IPS-18a (cell line): Measurements from ENCODE around the gene B3GNT9.
A peak's percentile ranks its signal among the peaks of the same experiment; 100 is the strongest.

Experiments used
- H3K27ac ChIP-seq: one replicate; pipeline ENCODE4 v1.5.1; 2013; ENCODE audit warnings: low read length
- H3K27me3 ChIP-seq: one replicate; pipeline ENCODE4 v1.6.1; 2013; ENCODE audit warnings: mild to moderate bottlenecking, low read length; ENCODE audit not compliant: control insufficient read depth, insufficient read depth
- H3K36me3 ChIP-seq: one replicate; pipeline ENCODE4 v1.6.1; 2013; ENCODE audit warnings: low read depth, low read length; ENCODE audit not compliant: control insufficient read depth
- H3K4me1 ChIP-seq: one replicate; pipeline ENCODE4 v1.6.1; 2013; ENCODE audit warnings: low read depth, low read length; ENCODE audit not compliant: control insufficient read depth
- H3K4me3 ChIP-seq: one replicate; pipeline ENCODE4 v1.5.1; 2013; ENCODE audit warnings: low read length
- H3K9ac ChIP-seq: one replicate; pipeline ENCODE4 v1.6.1; 2013; ENCODE audit warnings: mild to moderate bottlenecking, low read length, moderate library complexity
- H3K9me3 ChIP-seq: one replicate; pipeline ENCODE4 v1.6.1; 2013; ENCODE audit warnings: low read depth, low read length; ENCODE audit not compliant: control insufficient read depth

Gene B3GNT9

GRCh38 chr16:67155295-67156142 is 4.7 kb upstream of the B3GNT9 start:
- Histone ChIP-seq H3K36me3 (no peaks in the 10 kb centered on the region), H3K27me3 (peaks cover 100% of the 10 kb centered on the region), H3K4me1 (no peaks in the 10 kb centered on the region), H3K9ac (no peak overlapping the region), H3K27ac (no peak overlapping the region), H3K9me3 (no peaks in the 10 kb centered on the region), H3K4me3 (peak overlapping the region; percentile 35)

GRCh38 chr16:67154578-67155294 is 3.9 kb upstream of the B3GNT9 start:
- Histone ChIP-seq H3K27me3 (peaks cover 100% of the 10 kb centered on the region), H3K27ac (no peak overlapping the region), H3K9me3 (no peaks in the 10 kb centered on the region), H3K36me3 (no peaks in the 10 kb centered on the region), H3K9ac (no peak overlapping the region), H3K4me1 (no peaks in the 10 kb centered on the region), H3K4me3 (peak overlapping the region; percentile 35)

- Histone ChIP-seq H3K9ac (no peak overlapping the region), H3K4me3 (peak overlapping the region; percentile 70), H3K27ac (no peak overlapping the region), H3K27me3 (peaks cover 78% of the 10 kb centered on the region), H3K36me3 (peaks cover 7% of the 10 kb centered on the region), H3K4me1 (no peaks in the 10 kb centered on the region), H3K9me3 (no peaks in the 10 kb centered on the region)
Measured at GRCh38 chr16:67151431-67152097, 766 bp upstream of the B3GNT9 start.

GRCh38 chr16:67150047-67150832 is 558 bp downstream of the B3GNT9 start:
- Histone ChIP-seq H3K4me1 (no peaks in the 10 kb centered on the region), H3K36me3 (peaks cover 10% of the 10 kb centered on the region), H3K4me3 (peak overlapping the region; percentile 70), H3K9ac (no peak overlapping the region), H3K27ac (no peak overlapping the region), H3K27me3 (peaks cover 65% of the 10 kb centered on the region), H3K9me3 (no peaks in the 10 kb centered on the region)

GRCh38 chr16:67149276-67150046 is 1.3 kb downstream of the B3GNT9 start:
- Histone ChIP-seq H3K9ac (no peak overlapping the region), H3K27ac (no peak overlapping the region), H3K36me3 (peaks cover 17% of the 10 kb centered on the region), H3K4me3 (no peak overlapping the region), H3K4me1 (no peaks in the 10 kb centered on the region), H3K9me3 (no peaks in the 10 kb centered on the region), H3K27me3 (peaks cover 57% of the 10 kb centered on the region)

GRCh38 chr16:67148656-67149275 is 2.0 kb downstream of the B3GNT9 start:
- Histone ChIP-seq H3K9me3 (no peaks in the 10 kb centered on the region), H3K9ac (no peak overlapping the region), H3K4me3 (no peak overlapping the region), H3K36me3 (peaks cover 21% of the 10 kb centered on the region), H3K4me1 (no peaks in the 10 kb centered on the region), H3K27ac (no peak overlapping the region), H3K27me3 (peaks cover 50% of the 10 kb centered on the region)

- peaks cover 21% of the 10 kb centered on the region for H3K36me3 ChIP-seq
Measured at GRCh38 chr16:67148221-67148620, 2.6 kb downstream of the B3GNT9 start.

GRCh38 chr16:67147437-67148140 is 3.2 kb downstream of the B3GNT9 start:
- Histone ChIP-seq H3K4me3 (no peak overlapping the region), H3K4me1 (no peaks in the 10 kb centered on the region), H3K27me3 (peaks cover 39% of the 10 kb centered on the region), H3K27ac (no peak overlapping the region), H3K9me3 (no peaks in the 10 kb centered on the region), H3K9ac (no peak overlapping the region), H3K36me3 (peaks cover 21% of the 10 kb centered on the region)

More at GRCh38 chr16:67148221-67148620, 2.6 kb downstream of the B3GNT9 start:
- Histone ChIP-seq H3K4me3 (no peak overlapping the region), H3K27ac (no peak overlapping the region), H3K27me3 (peaks cover 45% of the 10 kb centered on the region), H3K4me1 (no peaks in the 10 kb centered on the region), H3K9me3 (no peaks in the 10 kb centered on the region), H3K9ac (no peak overlapping the region)

- Histone ChIP-seq H3K9ac (no peak overlapping the region), H3K27ac (no peak overlapping the region), H3K27me3 (peaks cover 30% of the 10 kb centered on the region), H3K9me3 (no peaks in the 10 kb centered on the region), H3K4me3 (no peak overlapping the region), H3K36me3 (peaks cover 21% of the 10 kb centered on the region), H3K4me1 (no peaks in the 10 kb centered on the region)
Measured at GRCh38 chr16:67146523-67147357, 4.1 kb downstream of the B3GNT9 start.
